ENCODE data around the gene TPM3. TPM values are rescaled to one million over a fixed set of nuclear protein-coding genes. Genes with fewer than 3 reads are reported as not detected.
A peak's percentile ranks its signal among the peaks of the same experiment; 100 is the strongest.
"Not testable (repeated sequence)": the region's sequence is repeated elsewhere in the genome, so short reads cannot be mapped to it uniquely, and the experiment has no call there.

The TPM3 gene
- polyA plus RNA-seq, 5 donors, result 234 to 271 (median 253) TPM

GRCh38 chr1:154171223-154171583 lies 20.7 kb downstream of the TPM3 start:
- DNase-seq, result no peak

- DNase-seq, result no peak
Measured at GRCh38 chr1:154170547-154171222, 21.2 kb downstream of the TPM3 start.

GRCh38 chr1:154167461-154167860 lies 24.4 kb downstream of the TPM3 start:
- DNase-seq, result no peak

- DNase-seq, result no peak
Measured at GRCh38 chr1:154166207-154166606, 25.7 kb downstream of the TPM3 start.

- DNase-seq, result no peak
Measured at GRCh38 chr1:154159554-154159953, 32.3 kb downstream of the TPM3 start.

- no peak for DNase-seq
Measured at GRCh38 chr1:154158307-154159125, 33.4 kb downstream of the TPM3 start.

GRCh38 chr1:154157520-154158306 lies 34.2 kb downstream of the TPM3 start:
- DNase-seq, result no peak

- DNase-seq, result peak; percentile 55 to 65
Measured at GRCh38 chr1:154155251-154155650, 36.6 kb downstream of the TPM3 start.

GRCh38 chr1:154154534-154155191 lies 37.2 kb downstream of the TPM3 start, which contains the start of gene NUP210L:
Gene NUP210L (minus strand): TSS chr1:154155073.
- DNase-seq, result peak; percentile 68

GRCh38 chr1:154154053-154154452 lies 37.8 kb downstream of the TPM3 start:
- DNase-seq, result no peak

- no peak for DNase-seq
Measured at GRCh38 chr1:154151311-154151710, 40.6 kb downstream of the TPM3 start.

GRCh38 chr1:154148807-154149206 lies 43.1 kb downstream of the TPM3 start:
- no peak for DNase-seq

- DNase-seq, result not testable (repeated sequence)
Measured at GRCh38 chr1:154147505-154147904, 44.4 kb downstream of the TPM3 start.

GRCh38 chr1:154145986-154146385 lies 45.9 kb downstream of the TPM3 start:
- no peak for DNase-seq

- DNase-seq, result no peak
Measured at GRCh38 chr1:154142358-154142757, 49.5 kb downstream of the TPM3 start.

- no peak for DNase-seq
Measured at GRCh38 chr1:154141240-154141639, 50.7 kb downstream of the TPM3 start.

- no peak for DNase-seq
Measured at GRCh38 chr1:154137888-154138287, 54.0 kb downstream of the TPM3 start.

GRCh38 chr1:154133256-154133655 lies 58.6 kb downstream of the TPM3 start:
- no peak for DNase-seq

- no peak for DNase-seq
Measured at GRCh38 chr1:154129391-154129970, 62.4 kb downstream of the TPM3 start.

GRCh38 chr1:154123205-154123604 lies 68.7 kb downstream of the TPM3 start:
- not testable (repeated sequence) for DNase-seq

GRCh38 chr1:154117642-154118041 lies 74.3 kb downstream of the TPM3 start:
- no peak for DNase-seq

All from right lung (tissue), 5 donors.